NCI-H82 (cell line): ENCODE measurements around the gene SCRN2.
A peak's percentile ranks its signal among the peaks of the same experiment; 100 is the strongest.

Source experiments
- DNase-seq: peaks from one replicate; lab custom pipeline; 2025; lab: John Stamatoyannopoulos, UW

SCRN2 gene

DNA sequence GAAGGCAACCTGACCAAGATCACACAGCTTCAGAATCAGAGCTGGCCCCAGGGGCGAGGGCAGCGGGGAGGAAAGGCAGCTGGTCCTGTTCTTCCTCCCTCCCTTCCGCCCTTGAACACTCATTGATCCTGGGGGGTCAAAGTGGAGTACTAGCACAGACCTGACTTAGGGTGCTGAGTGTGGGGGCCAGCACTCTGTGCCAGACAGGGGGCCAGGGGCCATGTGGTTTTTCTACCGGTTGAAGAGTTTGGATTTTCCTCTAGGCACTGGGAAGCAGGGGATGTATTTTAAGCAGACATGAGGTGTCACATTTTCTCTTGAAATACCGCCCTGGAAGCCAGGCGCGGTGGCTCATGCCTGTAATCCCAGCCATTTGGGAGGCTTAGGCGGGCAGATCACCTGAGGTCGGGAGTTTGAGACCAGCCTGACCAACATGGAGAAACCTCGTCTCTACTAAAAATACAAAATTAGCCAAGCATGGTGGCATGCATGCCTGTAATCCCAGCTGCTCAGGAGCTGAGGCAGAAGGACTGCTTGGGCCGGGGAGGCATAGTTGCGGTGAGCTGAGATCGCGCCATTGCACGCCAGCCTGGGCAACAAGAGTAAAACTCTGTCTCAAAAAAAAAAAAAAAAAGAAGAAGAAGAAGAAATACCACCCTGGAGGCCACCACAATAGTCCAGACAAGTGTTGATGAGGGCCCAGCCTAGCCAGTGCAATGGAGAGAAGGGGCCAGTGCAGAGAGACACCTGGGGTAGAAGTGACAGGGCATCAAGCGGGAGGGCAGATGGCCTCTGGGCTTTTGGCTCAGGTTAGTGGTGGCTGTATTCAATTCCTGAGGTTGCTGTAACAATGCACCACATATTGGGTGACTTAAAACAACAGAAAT, 34.8 kb downstream of the SCRN2 start:
- no peak for DNase-seq

GRCh38 chr17:47804461-47804860, 36.6 kb downstream of the SCRN2 start:
- DNase-seq: no peak

GRCh38 chr17:47803751-47804150, 37.3 kb downstream of the SCRN2 start:
- DNase-seq: no peak

DNA sequence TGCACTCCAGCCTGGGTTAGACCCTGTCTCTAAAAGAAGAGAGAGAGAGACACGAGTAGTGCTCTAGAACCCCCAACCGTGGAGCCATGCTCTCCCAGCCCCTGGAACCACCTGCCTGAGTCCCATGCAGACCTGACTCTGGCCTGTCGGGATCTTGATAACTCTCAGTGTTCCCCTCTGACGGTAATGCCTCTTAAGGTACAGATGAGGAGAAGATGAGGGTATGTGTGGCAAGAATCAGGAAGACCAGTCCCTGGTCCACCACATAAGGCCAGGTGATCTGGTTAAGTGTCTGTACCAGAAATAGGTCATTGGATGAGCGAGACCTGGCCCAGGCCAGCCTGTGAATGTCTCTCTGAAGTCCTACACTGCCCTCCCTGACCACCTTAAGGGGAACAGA, 37.9 kb downstream of the SCRN2 start:
- no peak for DNase-seq

DNA sequence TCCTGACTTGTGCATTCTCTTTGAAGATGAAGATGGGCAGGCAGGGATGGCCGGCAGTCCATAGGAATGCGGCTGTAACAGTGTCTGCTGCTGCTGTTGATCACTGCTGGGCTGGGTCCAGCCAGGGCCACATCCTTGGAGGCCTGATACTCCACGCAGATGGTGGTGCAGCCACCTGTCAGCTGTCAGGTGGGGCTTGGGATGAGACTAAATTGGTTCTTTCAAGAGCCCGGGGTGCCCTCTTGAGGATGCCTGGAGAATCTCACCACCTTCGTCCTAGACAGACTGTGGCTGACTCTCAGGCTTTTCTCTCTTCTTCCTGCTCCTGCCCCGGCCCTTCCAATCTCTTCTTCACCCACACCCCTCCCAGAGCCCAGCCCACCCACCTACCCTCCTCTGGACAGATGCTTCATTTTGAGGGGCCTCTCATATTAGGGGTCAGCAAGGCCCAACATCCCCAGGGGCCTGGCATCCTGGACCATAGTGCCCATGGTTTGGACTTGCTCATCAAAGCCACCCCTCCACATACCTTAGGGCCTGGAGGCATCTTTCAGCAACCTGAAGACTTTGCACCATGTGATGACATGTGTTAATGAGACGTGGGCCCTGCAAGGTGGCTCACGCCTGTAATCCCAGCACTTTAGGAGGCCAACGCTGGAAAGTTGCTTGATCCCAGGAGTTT, 38.6 kb downstream of the SCRN2 start:
- peak; percentile 93 for DNase-seq

DNA sequence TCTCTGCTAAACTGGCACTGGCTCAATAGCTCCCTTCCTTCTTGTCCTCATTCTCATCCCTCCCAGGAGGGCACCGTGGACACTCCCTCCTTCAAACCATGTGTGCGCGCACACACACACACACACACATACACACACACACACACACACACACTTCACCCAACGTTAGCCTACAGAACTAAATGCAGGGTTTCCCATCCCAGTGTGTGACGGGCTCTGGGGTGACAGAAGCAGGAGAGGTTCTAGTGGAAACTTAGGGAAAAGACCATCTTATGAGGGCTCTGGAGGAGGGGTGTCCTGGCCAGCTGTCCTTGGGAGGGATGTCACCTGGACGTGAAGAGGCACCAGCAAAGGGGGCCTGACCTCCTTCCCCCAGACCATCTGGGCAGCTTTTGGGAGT, 39.2 kb downstream of the SCRN2 start:
- DNase-seq: no peak

GRCh38 chr17:47801176-47801765, 39.8 kb downstream of the SCRN2 start:
- no peak for DNase-seq

GRCh38 chr17:47800686-47801085, 40.4 kb downstream of the SCRN2 start:
- no peak for DNase-seq

DNA sequence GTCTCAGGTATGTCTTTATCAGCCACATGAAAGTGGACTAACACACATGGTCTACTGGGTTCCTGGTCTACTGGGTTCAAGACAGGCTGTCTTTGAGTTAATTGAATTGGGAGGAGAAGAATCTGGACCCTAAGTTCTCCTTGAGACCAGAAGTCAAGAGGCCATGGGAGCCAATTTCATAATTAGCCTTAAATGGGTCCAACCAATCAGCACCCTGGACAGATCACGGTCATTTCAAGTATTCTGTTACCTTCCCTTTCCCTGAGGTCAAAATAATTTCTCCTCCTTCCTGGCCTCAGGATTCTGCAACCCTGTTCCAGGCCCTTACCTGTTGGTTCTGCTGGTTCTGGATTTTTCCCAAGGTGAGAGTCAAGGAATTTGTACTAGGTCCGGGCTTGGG, 43.3 kb downstream of the SCRN2 start:
- DNase-seq: no peak

DNA sequence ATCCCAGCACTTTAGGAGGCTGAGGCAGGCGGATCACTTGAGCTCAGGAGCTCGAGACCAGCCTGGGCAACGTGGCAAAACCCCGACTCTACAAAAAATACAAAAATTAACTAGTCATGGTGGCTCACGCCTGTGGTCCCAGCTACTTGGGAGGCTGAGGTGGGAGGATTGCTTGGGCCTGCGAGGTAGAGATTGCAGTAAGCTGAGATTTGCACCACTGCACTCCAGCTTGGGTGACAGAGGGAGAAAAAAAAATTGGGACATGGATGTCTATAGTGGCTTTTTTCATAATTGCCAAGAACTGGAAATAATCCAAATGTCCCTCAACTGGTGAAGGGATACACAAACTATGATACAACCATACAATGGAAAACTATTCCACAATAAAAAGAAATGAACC, 48.1 kb downstream of the SCRN2 start:
- DNase-seq: no peak

DNA sequence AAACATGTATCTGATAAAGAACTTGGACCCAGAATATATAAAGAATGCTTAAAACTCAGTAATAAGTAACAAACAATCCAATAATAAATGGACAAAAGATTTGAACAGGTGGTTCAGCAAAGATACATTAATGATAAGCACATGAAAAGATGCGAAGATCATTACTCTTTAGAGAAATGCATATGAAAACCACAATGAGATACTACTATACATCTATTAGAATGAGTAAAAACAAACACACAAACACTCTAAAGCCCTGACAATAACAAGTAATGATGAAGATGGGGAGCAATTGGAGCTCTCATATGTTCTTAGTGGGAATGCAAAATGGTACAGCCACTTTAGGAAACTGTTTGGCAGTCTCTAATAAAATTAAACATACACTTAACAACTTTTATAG, 48.6 kb downstream of the SCRN2 start:
- no peak for DNase-seq

- DNase-seq: no peak
Measured at GRCh38 chr17:47791025-47791424, 50.0 kb downstream of the SCRN2 start.

- peak; percentile 80 for DNase-seq
Measured at GRCh38 chr17:47789611-47790561, 51.2 kb downstream of the SCRN2 start.
